HAP-1 (cell line): ENCODE data around the gene LCN12.

Experiments used
- DNase-seq, 2 experiments: peaks; one replicate each; pipeline ENCODE4 v3.0.0-alpha.2; 2016 to 2020; ENCODE audit warnings: low spot score in 2 of 2
- H3K27me3 ChIP-seq: fragments of 250-450 bp; sonication (Bioruptor Pico); 2 replicates; pipeline ENCODE4 v1.5.1; 2020; ENCODE audit warnings: low read depth, mild to moderate bottlenecking, moderate library complexity
- H3K36me3 ChIP-seq: fragments of 250-450 bp; sonication (Bioruptor Pico); replicated peaks from 2 replicates; pipeline ENCODE4 v1.5.1; 2020; ENCODE audit warnings: mild to moderate bottlenecking
- H3K4me1 ChIP-seq: fragments of 250-450 bp; sonication (Bioruptor Pico); 2 replicates; pipeline ENCODE4 v1.5.1; 2020; ENCODE audit warnings: mild to moderate bottlenecking
- H3K4me3 ChIP-seq: fragments of 250-450 bp; sonication (Bioruptor Pico); 2 replicates; pipeline ENCODE4 v1.5.1; 2020; ENCODE audit warnings: mild to moderate bottlenecking, moderate library complexity
- H3K9me3 ChIP-seq: fragments of 250-450 bp; sonication (Bioruptor Pico); 2 replicates; pipeline ENCODE4 v1.5.1; 2020; ENCODE audit warnings: mild to moderate bottlenecking, moderate library complexity
- in situ Hi-C: fragments of 300-500 bp; cut with MboI; formaldehyde crosslinking; loops from 3 replicates; pipeline ENCODE4 v1.14.3; 2020; ENCODE audit warnings: low sequenced_read_pairs, inconsistent platforms, mixed read lengths

The LCN12 gene, protein sequence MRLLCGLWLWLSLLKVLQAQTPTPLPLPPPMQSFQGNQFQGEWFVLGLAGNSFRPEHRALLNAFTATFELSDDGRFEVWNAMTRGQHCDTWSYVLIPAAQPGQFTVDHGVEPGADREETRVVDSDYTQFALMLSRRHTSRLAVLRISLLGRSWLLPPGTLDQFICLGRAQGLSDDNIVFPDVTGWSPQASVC

DNA sequence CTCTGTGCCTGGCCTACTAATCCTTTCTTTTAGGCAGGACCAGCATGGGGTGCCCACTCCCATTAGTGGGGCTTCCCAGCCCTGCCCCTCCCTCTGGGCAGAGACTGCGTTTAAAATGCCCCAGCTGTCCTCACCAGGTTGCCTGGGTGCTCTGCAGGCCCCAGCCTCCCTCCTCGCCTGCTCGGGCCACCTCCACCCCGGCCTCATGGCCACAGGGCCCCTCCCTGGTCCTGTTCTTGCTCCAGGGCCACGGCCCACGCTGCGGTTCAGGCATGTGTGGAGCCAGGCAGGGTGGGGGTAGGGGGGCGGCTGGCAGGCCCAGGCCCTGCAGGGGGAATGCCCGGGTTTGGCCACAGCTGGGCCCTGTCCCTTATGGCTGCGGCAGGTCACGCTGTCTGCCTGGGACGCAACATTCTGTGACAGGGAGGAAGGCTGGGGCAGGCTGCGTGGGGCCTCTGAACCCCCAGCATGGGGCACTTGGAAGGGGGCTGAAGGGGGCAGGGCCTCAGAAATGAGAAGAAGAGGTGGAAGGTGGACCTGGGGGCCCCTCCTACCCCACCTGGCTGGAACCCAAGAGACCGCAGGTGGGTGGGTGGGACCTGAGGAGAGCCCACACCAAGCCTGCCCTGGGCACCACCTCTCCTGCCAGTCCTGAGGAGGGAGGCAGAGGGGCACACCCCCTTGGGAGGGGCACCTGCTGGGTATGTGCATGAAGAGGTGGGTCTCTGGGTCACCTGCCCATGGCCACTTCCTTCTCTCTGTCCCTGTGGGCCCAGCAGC, at the start of gene LCN12:
Gene LCN12, plus strand, starts transcription at position 733 of the 780 bp plus-strand sequence. CDS start 55 bp downstream, outside the sequence.
- Histone ChIP-seq H3K27me3 (no peaks in the 10 kb centered on the region), H3K4me1 (peaks cover 22% of the 10 kb centered on the region), H3K4me3 (no peak within 1 kb of the TSS), H3K9me3 (no peaks in the 10 kb centered on the region; the same call in 1 of the 2 replicates), H3K36me3 (no peaks in the 10 kb centered on the region)
- no peak for DNase-seq
- in situ Hi-C loops = no loop called here

DNA sequence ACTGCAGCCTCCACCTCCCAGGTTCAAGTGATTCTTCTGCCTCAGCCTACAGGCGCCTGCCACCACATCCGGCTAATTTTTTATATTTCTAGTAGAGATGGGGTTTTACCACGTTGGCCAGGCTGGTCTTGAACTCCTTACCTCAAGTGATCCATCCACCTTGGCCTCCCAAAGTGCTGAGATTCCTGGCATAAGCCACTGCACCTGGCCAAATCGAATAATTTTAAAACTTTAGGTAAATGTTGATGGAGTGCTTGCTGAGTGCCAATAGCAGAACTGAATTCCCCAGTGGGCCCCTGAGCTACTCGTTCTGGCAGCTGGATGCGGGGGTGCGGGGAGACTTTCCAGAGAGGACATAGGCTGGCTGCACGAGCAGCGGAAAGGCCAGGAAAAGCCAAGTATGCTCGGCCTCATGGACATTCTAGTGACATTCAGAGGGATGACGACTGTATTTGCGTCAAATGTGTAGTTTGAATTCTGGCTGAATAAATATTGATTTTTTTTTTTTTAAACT, 49.0 kb upstream of the LCN12 start:
- in situ Hi-C loops = no loop called here

DNA sequence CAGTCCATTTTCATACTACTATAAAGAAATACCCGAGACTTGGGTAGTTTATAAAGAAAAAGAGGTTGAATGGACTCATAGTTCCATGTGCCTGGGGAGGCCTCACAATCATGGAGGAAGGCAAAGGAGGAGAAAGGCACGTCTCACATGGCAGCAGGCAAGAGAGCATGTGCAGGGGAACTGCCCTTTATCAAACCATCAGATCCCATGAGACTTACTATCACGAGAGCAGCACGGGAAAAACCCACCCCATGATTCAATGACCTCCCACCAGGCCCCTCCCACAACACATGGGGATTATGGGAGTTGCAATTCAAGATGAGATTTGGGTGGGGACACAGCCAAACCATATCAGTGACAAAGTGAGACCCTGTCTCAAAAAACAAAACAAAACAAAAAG, 45.8 kb upstream of the LCN12 start:
- Histone ChIP-seq H3K4me3 (no peak overlapping the region), H3K27me3 (no peaks in the 10 kb centered on the region), H3K9me3 (no peaks in the 10 kb centered on the region), H3K4me1 (no peaks in the 10 kb centered on the region), H3K36me3 (peaks cover 52% of the 10 kb centered on the region)
- in situ Hi-C loops = no loop called here
- no peak for DNase-seq

More for the DNA sequence above, 49.0 kb upstream of the LCN12 start:
- Histone ChIP-seq H3K36me3 (peaks cover 79% of the 10 kb centered on the region), H3K9me3 (no peaks in the 10 kb centered on the region), H3K4me3 (no peak overlapping the region), H3K27me3 (no peaks in the 10 kb centered on the region), H3K4me1 (no peaks in the 10 kb centered on the region)
- DNase-seq = no peak

DNA sequence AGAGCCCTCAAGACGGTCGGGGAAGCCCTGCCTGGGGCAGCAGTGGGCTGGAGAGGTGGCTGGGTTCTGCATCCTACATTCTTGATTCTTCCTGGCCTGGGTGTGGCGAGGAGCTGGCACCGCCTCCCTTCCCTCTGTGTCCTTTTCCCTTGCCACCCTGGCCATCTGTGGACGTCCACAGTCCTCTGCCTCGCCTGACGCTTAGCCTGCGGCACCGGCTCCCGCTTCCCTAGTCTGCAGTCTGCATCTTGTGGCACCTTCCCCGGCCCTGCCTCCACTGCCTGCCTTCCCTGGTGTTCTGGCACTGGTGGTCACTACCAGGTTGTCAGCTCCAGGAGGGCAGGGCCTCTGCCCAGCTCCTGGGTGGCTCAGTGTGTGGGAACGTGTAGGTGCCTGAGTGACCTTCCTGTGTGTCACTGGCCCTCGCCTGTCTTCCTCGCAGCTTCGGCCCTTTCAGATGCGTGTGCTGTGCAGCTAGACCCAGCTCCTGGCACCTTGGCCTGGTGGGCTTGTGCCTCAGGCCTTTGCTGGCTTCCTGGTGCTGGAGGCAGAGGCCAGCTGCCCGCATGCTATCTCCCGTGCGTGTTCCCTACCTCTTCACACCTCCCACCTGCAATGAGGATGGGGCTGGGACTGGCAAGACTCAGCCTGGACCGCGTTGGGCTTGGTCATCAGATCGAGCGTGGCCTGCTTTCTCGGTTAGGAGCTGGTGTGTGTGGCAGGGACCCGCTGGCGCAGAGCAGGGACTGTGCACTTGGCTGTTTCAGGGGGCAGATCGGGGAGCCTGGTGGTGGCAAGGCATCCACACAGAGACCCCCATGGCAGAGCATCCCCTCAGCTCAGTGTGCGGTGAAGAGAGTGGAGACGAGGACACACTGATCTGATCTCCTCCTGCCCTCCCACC, 44.8 kb upstream of the LCN12 start:
- DNase-seq = no peak
- Histone ChIP-seq H3K36me3 (peaks cover 48% of the 10 kb centered on the region), H3K4me1 (no peaks in the 10 kb centered on the region), H3K9me3 (no peaks in the 10 kb centered on the region), H3K27me3 (no peaks in the 10 kb centered on the region), H3K4me3 (no peak overlapping the region)
- in situ Hi-C loops = no loop called here

DNA sequence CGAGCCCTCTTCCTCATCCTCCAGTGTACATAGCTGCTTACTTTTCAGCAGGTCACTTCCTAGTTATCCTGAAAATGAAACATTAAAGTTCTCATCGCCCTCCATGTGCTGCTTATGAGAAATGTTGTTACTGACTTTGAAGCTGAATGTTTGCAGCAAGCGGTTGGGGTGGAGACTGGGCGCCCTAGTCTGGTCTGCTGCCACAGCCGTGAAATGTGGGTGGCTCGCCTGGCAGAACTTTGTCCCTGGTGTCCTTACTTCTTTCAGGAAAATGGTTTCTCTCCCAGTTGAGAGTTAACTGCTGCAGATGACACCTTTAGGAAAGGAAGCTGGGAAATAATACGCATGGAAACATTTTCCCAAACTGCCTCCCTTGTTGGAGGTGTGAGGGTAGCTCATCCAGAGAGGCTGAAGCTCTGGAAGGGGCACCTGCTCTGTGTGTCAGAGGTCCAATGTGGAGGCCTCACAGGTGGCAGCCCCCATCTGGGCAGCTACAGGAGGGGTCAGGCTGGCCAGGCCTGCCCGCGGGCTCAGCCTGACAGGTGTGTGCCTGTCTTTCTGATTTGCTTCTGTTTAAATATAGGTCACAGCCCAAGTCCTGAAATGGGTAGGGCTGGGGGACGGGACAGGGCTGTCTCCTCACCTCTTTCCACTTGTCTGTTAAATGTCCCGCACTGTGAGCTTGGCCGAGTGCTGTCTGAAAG, 41.7 kb upstream of the LCN12 start:
- H3K27me3 ChIP-seq = no peaks in the 10 kb centered on the region
- no peak for DNase-seq
- in situ Hi-C loops = no loop called here
- H3K36me3 ChIP-seq = peaks cover 43% of the 10 kb centered on the region
- no peaks in the 10 kb centered on the region for H3K9me3 ChIP-seq
- no peak overlapping the region for H3K4me3 ChIP-seq
- no peaks in the 10 kb centered on the region for H3K4me1 ChIP-seq

DNA sequence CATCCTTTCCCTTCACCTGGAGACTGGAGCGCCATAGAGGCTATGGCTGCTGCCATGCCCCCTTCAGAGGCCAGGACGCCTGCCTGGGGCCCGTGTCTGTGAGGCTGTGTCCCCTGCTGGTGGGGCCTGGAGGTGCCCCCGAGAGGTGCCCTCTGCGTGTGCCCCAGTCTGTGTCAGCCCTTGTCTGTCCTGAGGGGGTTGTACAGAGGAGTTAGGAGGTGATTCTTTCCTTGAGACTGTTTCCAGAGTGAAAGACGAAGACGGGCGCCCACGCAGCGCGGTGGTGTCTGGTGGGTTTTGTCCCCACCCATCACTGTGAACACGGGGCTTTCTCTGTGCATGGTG, 41.2 kb upstream of the LCN12 start:
- in situ Hi-C loops = no loop called here
- Histone ChIP-seq H3K9me3 (no peaks in the 10 kb centered on the region), H3K4me3 (no peak overlapping the region), H3K4me1 (no peaks in the 10 kb centered on the region), H3K36me3 (peaks cover 40% of the 10 kb centered on the region), H3K27me3 (no peaks in the 10 kb centered on the region)
- DNase-seq = no peak

DNA sequence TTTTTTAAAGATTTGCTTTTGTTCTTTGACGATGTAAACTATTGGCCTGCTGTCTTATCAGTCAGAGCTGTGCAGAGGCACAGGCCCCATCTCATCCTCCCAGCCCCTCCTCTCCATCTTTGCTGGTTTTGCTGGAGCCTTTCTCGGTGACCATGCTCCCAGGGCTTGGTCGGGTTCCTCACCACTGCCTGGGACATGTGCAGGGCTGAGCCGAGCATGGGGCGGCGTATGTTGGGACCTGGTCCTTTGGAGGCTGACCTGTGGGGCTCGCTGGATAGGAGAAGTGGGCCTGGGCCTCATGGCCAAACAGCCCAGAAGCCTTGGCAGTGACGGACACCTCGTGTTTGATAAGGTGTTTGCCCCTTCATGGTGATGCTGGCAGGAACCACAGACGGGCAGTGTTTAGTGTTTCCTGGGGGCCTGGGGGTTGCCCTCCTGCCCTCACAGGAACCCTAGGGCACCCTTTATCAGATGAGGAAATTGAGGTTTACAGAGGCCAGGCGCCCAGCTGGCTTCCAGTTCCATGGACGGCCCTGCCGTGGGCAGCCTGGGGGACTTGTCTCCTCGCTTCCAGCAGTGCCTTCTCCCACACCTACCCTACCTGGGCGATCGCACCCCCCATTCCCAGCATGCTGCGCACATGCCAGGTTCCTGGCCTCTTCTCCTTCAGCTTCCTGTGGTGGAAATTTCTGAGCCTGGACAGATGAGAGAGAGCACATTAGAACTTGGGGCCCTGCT, 38.2 kb upstream of the LCN12 start:
- Histone ChIP-seq H3K9me3 (no peaks in the 10 kb centered on the region), H3K4me3 (no peak overlapping the region), H3K27me3 (no peaks in the 10 kb centered on the region), H3K36me3 (peaks cover 38% of the 10 kb centered on the region), H3K4me1 (no peaks in the 10 kb centered on the region)
- DNase-seq = no peak
- in situ Hi-C loops = no loop called here

DNA sequence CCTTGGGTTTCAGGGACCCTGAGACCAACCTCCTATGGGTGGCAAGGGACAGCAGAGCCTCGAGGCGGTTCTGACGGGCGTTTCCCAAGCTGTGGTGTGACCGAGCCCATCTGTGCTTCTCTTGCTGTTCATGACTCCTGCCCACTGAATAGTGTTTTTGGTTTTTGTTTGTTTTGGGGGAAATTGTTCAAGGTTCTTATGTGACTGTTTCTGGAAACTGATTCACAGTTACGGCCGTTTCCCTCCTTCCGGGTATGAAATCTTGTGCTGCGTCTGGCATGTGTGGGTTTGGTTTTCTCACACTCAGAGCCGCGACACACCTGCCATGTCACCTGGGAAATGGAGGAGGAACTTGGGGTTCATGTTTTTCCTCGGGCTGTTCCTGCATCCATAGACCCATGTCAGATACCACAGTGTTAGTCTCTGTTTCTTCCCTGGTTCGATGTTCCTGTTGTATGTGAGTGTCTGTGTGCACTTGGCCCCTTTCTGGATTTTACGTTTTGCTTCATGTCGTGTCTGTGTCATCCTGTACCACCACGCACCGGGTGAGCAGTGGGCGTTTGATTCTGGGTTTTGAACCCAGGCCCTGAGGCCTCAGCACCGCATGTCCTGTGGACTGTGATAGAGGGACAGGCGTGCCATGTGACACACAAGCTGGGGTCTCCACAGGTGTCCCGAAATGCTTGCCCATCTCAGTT, 36.3 kb upstream of the LCN12 start:
- no peaks in the 10 kb centered on the region for H3K9me3 ChIP-seq
- in situ Hi-C loops = no loop called here
- H3K36me3 ChIP-seq = peaks cover 49% of the 10 kb centered on the region
- H3K27me3 ChIP-seq = no peaks in the 10 kb centered on the region
- H3K4me3 ChIP-seq = no peak overlapping the region
- no peaks in the 10 kb centered on the region for H3K4me1 ChIP-seq
- no peak for DNase-seq

DNA sequence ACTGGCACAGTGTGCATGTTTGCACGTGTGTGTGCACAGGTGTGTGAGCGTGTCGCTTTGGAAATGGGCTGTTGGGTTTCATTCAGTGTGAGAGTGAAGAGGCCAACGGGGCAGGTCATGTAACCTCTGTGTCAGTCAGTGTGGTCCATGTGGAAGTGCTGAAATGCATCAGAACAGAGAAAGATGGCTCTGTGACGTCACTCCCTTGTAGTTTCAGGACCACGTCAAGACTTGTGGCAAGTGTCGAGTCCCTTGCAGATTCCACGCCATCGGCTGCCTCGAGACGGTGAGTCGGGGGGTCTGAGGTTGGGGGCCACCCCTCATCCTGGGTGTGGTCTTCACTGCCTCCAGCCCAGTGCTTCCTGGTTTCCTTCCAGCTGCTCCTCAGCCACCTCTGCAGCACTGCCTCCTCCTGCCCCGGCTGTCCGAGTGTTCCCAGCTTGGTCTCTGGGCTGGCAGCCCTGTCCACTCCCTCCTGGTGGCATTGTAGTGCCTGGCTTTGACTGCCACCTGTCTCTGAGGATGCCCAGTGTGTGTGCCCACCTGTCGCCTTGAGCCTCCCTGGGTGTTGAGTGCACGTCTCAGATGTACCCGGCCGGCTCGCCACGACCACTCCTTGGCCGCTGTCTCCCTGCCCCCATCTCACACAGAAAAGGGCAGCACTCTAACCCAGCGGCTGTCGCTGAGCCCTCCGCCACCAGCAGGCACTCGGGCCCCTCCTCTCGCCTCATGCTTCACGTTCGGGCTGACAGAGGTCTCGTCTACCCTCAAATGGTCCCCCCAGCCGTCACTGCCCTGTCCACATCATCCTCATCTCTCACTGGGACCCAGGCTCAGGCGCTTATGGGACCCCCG, 35.5 kb upstream of the LCN12 start:
- Histone ChIP-seq H3K4me3 (no peak overlapping the region), H3K27me3 (no peaks in the 10 kb centered on the region), H3K9me3 (no peaks in the 10 kb centered on the region), H3K36me3 (peaks cover 53% of the 10 kb centered on the region), H3K4me1 (no peaks in the 10 kb centered on the region)
- DNase-seq = no peak
- in situ Hi-C loops = no loop called here

DNA sequence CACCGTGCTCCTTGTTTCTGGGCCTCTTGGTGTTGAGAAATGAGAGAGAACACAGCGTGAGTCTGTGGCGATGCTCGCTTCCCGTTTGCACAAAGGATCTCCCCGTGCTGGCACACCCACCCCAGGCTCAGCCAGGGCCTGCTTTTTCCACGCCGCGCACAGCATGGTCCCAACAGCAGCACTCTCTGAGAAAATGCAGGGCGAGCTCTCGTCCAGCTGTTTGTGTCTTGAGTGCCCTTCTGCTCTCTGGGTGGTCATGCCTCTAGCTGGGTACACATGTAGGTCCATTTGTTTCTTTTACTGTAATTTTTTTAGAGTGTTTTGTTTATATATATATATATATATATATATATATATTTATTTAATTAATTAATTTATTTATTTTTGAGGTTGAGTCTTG, 34.2 kb upstream of the LCN12 start:
- no peak for DNase-seq
- Histone ChIP-seq H3K4me3 (no peak overlapping the region), H3K27me3 (no peaks in the 10 kb centered on the region), H3K36me3 (peaks cover 49% of the 10 kb centered on the region), H3K4me1 (no peaks in the 10 kb centered on the region), H3K9me3 (no peaks in the 10 kb centered on the region)
- in situ Hi-C loops = no loop called here

DNA sequence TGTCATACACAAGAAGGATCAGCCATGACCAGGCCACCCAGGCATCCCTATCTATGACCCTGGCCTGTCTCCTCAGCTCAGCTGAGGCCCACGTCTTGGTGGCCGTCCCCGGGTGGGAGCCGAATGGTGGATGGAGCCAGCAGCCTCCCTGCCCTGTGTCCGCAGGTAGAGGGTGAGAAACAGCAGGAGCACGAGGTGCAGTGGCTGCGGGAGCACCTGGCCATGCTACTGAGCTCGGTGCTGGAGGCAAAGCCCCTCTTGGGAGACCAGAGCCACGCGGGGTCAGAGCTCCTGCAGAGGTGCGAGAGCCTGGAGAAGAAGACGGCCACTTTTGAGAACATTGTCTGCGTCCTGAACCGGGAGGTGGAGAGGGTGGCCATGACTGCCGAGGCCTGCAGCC, 32.0 kb upstream of the LCN12 start:
- H3K36me3 ChIP-seq = peaks cover 53% of the 10 kb centered on the region
- no peaks in the 10 kb centered on the region for H3K4me1 ChIP-seq
- in situ Hi-C loops = no loop called here
- no peaks in the 10 kb centered on the region for H3K27me3 ChIP-seq
- no peak overlapping the region for H3K4me3 ChIP-seq
- no peak for DNase-seq
- no peaks in the 10 kb centered on the region for H3K9me3 ChIP-seq

DNA sequence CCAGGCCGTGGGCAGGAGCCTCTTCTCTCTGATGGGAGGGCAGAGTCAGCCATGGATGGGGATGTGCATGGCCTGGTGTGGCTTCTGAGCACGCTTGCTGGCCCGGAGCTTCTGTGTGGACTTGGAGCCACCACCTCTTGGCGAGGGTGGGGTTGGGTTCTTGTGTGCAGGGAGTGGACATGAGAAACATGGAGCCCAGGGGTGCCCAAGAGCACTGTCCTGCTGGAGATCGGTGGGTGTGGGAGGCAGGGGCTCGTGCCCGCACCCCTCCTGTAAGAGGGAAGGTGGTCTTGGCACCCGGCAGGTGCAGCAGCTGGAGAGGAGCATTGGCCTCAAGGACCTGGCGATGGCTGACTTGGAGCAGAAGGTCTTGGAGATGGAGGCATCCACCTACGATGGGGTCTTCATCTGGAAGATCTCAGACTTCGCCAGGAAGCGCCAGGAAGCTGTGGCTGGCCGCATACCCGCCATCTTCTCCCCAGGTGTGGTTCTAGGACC, 31.3 kb upstream of the LCN12 start:
- no peaks in the 10 kb centered on the region for H3K4me1 ChIP-seq
- no peaks in the 10 kb centered on the region for H3K9me3 ChIP-seq
- H3K36me3 ChIP-seq = peaks cover 55% of the 10 kb centered on the region
- no peak overlapping the region for H3K4me3 ChIP-seq
- in situ Hi-C loops = no loop called here
- H3K27me3 ChIP-seq = no peaks in the 10 kb centered on the region
- no peak for DNase-seq
